ENCODE measurements around the gene NEDD4. TPM values are rescaled to one million over a fixed set of nuclear protein-coding genes. Genes with fewer than 3 reads are reported as not detected.

Gene NEDD4
- total RNA-seq, 4 donors from 2014 or later, result 3.6 to 15.0 (median 14.4) TPM

DNA sequence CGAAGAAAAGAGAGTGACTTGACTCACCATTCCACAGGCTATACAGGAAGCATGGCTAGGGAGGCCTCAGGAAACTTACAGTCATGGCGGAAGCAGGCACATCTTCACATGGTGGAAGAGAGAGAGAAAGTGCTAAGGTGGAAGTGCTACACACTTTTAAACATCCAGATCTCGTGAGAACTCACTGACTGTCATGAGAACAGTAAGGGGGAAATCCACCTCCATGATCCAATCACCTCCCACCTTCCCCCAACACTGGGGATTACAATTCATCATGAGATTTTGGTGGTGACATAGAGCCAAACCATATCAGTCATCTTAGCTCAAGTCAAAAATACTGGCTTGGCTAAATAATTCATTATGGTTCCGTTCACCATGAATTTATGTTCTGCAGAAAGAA lies 45.3 kb upstream of the NEDD4 start:
- in situ Hi-C loops (cut with MboI; ENCODE audit: low pct_ligation_motif_present in 1 of 4, low pct_unique_long_range_greater_than_20kb in 1 of 4, low sequenced_read_pairs in 3 of 4) (no loop called here), intact Hi-C loops (cut with DNase I; ENCODE audit: low total_unique reads) (no loop called here)
- Histone ChIP-seq H3K4me3 (no peak overlapping the region), H3K27me3 (no peaks in the 10 kb centered on the region), H3K4me1 (no peaks in the 10 kb centered on the region), H3K36me3 (no peaks in the 10 kb centered on the region), H3K27ac (no peak overlapping the region), H3K9me3 (no peaks in the 10 kb centered on the region)
- whole genome bisulfite sequencing, 2 donors (ENCODE audit: low coverage in 1 of 2), result 88 to 90% methylated on average over 3 to 4 of the region's 4 CpGs
- no peak for TF ChIP-seq POLR2A (IDR thresholded peaks at IDR 0.05)
- no peak for TF ChIP-seq EP300 (IDR thresholded peaks at IDR 0.05; ENCODE audit: low read depth)
- TF ChIP-seq, protein P1, sequence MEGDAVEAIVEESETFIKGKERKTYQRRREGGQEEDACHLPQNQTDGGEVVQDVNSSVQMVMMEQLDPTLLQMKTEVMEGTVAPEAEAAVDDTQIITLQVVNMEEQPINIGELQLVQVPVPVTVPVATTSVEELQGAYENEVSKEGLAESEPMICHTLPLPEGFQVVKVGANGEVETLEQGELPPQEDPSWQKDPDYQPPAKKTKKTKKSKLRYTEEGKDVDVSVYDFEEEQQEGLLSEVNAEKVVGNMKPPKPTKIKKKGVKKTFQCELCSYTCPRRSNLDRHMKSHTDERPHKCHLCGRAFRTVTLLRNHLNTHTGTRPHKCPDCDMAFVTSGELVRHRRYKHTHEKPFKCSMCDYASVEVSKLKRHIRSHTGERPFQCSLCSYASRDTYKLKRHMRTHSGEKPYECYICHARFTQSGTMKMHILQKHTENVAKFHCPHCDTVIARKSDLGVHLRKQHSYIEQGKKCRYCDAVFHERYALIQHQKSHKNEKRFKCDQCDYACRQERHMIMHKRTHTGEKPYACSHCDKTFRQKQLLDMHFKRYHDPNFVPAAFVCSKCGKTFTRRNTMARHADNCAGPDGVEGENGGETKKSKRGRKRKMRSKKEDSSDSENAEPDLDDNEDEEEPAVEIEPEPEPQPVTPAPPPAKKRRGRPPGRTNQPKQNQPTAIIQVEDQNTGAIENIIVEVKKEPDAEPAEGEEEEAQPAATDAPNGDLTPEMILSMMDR (IDR thresholded peaks at IDR 0.05), result no peak
- no peak for TF ChIP-seq POLR2AphosphoS5 (IDR thresholded peaks at IDR 0.05)
- no peak for DNase-seq

DNA sequence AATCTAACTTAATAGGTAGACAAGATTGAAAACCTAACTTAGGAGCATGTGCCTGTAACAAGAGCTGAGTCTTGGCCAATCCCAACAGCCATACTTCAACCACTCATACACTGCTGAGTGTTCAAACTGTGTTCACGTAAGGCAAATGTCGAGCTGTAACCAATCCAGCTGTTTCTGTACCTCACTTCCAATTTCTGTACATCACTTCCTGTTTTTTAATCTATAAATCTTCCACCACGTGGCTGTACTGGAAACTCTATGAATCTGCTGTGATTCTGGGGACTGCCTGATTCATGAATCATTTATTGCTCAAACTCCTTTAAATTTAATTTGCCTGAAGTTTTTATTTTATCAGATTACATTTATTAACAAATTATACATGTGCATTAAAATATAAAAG lies 44.6 kb upstream of the NEDD4 start:
- no peak for DNase-seq
- in situ Hi-C loops (cut with MboI; ENCODE audit: low pct_ligation_motif_present in 1 of 4, low pct_unique_long_range_greater_than_20kb in 1 of 4, low sequenced_read_pairs in 3 of 4) (no loop called here), intact Hi-C loops (cut with DNase I; ENCODE audit: low total_unique reads) (no loop called here)
- H3K4me1 ChIP-seq, result no peaks in the 10 kb centered on the region
- no peak overlapping the region for H3K27ac ChIP-seq
- no peaks in the 10 kb centered on the region for H3K27me3 ChIP-seq
- H3K4me3 ChIP-seq, result no peak overlapping the region
- TF ChIP-seq POLR2AphosphoS5 (IDR thresholded peaks at IDR 0.05), result no peak
- TF ChIP-seq, protein P1 (IDR thresholded peaks at IDR 0.05), result no peak
- TF ChIP-seq POLR2A (IDR thresholded peaks at IDR 0.05), result no peak
- TF ChIP-seq EP300 (IDR thresholded peaks at IDR 0.05; ENCODE audit: low read depth), result no peak
- H3K36me3 ChIP-seq, result no peaks in the 10 kb centered on the region
- WGBS, 2 donors (ENCODE audit: low coverage in 1 of 2), result 43 to 54% methylated on average over 3 of the region's 3 CpGs
- H3K9me3 ChIP-seq, result no peaks in the 10 kb centered on the region

DNA sequence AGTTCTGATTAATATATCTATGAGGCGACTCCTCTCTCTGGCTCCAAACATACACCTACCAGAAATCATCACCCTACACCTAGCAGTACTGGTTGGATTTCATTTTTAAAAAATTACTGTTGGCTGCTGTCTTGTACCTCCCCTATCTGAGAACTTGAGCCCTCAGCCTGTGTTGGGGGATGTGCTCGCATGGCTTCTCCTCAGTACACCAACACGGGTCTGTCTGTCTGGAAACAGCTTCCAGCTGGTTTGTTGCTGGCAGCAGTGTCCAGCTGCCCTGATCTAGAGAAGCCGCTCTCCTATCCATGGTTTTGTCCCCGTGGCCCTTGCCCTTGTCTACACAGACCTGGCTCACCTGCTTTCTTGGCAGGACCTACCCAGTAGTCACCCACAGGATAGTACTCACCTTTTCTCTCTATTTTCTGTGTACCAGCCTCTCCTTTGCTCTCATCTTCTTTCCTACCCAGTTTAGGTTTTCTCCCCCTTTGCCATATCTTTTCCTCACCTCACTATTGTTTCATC lies 43.2 kb upstream of the NEDD4 start:
- Histone ChIP-seq H3K36me3 (no peaks in the 10 kb centered on the region), H3K27ac (no peak overlapping the region), H3K9me3 (no peaks in the 10 kb centered on the region), H3K4me1 (no peaks in the 10 kb centered on the region), H3K27me3 (no peaks in the 10 kb centered on the region), H3K4me3 (no peak overlapping the region)
- 73 to 80% methylated on average over 1 to 5 of the region's 5 CpGs for WGBS, 2 donors (ENCODE audit: low coverage in 1 of 2)
- no peak for DNase-seq
- intact Hi-C loops (cut with DNase I; ENCODE audit: low total_unique reads) (no loop called here), in situ Hi-C loops (cut with MboI; ENCODE audit: low pct_ligation_motif_present in 1 of 4, low pct_unique_long_range_greater_than_20kb in 1 of 4, low sequenced_read_pairs in 3 of 4) (no loop called here)
- TF ChIP-seq, protein P1 (IDR thresholded peaks at IDR 0.05), result no peak
- TF ChIP-seq POLR2AphosphoS5 (IDR thresholded peaks at IDR 0.05), result no peak
- TF ChIP-seq EP300 (IDR thresholded peaks at IDR 0.05; ENCODE audit: low read depth), result no peak
- TF ChIP-seq POLR2A (IDR thresholded peaks at IDR 0.05), result no peak

DNA sequence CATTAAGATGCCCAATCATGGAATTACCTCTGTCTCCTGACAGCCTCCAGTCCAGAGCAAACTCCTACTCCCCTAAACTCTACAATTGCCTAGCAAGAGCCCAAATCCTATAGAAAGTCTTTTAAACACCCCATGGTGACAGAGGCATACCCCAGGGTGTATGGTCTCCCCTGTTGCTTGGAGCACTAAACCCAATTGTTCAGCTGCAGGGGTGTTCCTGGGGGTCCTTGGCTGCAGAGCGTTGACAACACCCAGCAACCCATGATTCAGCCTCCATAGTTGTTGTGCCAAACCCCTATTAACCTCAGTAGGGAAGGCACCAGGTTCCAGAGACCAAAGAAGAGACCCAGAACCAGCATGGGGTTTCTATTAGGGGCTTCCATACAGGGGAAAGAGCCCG lies 41.8 kb upstream of the NEDD4 start:
- in situ Hi-C loops (cut with MboI; ENCODE audit: low pct_ligation_motif_present in 1 of 4, low pct_unique_long_range_greater_than_20kb in 1 of 4, low sequenced_read_pairs in 3 of 4) (no loop called here), intact Hi-C loops (cut with DNase I; ENCODE audit: low total_unique reads) (no loop called here)
- TF ChIP-seq POLR2AphosphoS5 (IDR thresholded peaks at IDR 0.05) (no peak), POLR2A (IDR thresholded peaks at IDR 0.05) (no peak), EP300 (IDR thresholded peaks at IDR 0.05; ENCODE audit: low read depth) (no peak)
- TF ChIP-seq, protein P1 (IDR thresholded peaks at IDR 0.05), result no peak
- H3K9me3 ChIP-seq, result no peaks in the 10 kb centered on the region
- no peak overlapping the region for H3K4me3 ChIP-seq
- WGBS, 2 donors (ENCODE audit: low coverage in 1 of 2), result 72 to 100% methylated on average over 1 to 2 of the region's 2 CpGs
- H3K4me1 ChIP-seq, result no peaks in the 10 kb centered on the region
- no peaks in the 10 kb centered on the region for H3K36me3 ChIP-seq
- no peaks in the 10 kb centered on the region for H3K27me3 ChIP-seq
- no peak for DNase-seq
- H3K27ac ChIP-seq, result no peak overlapping the region
